ENCODE data around the gene ZNF541. TPM values are rescaled to one million over a fixed set of nuclear protein-coding genes. Genes with fewer than 3 reads are reported as not detected.
A peak's percentile ranks its signal among the peaks of the same experiment; 100 is the strongest.

The ZNF541 gene
- total and polyA plus RNA-seq, 2 donors = 0.14 to 0.39 TPM

- Histone ChIP-seq H3K36me3 (ENCODE audit: control insufficient read depth in 2 of 2, insufficient read depth in 2 of 2, low read length in 1 of 2) (no peaks in the 10 kb centered on the region), H3K27ac (ENCODE audit: low read depth in 1 of 2, low read length in 1 of 2) (no peak overlapping the region), H3K27me3 (ENCODE audit: control insufficient read depth in 2 of 2, insufficient read depth in 1 of 2, low read length in 1 of 2) (peaks cover 13 to 36% of the 10 kb centered on the region in 2 donors), H3K9me3 (ENCODE audit: control insufficient read depth in 2 of 2, insufficient read depth in 1 of 2, low read length in 1 of 2) (no peaks in the 10 kb centered on the region), H3K4me3 (ENCODE audit: low read length in 2 of 2) (no peak overlapping the region), H3K4me1 (ENCODE audit: control insufficient read depth in 2 of 2, insufficient read depth in 2 of 2, low read length in 2 of 2) (no peaks in the 10 kb centered on the region)
- no peak for DNase-seq (ENCODE audit: low read depth in 6 of 9, low spot score in 9 of 9)
- WGBS = 96% methylated on average over 4 of the region's 4 CpGs
Observed at GRCh38 chr19:47550129-47550528, 22.8 kb downstream of the ZNF541 start.

GRCh38 chr19:47549261-47549862, 23.6 kb downstream of the ZNF541 start:
- no peaks in the 10 kb centered on the region for H3K9me3 ChIP-seq (ENCODE audit: control insufficient read depth in 2 of 2, insufficient read depth in 1 of 2, low read length in 1 of 2)
- DNase-seq (ENCODE audit: low read depth in 6 of 9, low spot score in 9 of 9) = no peak
- H3K27ac ChIP-seq (ENCODE audit: low read depth in 1 of 2, low read length in 1 of 2) = no peak overlapping the region
- peaks cover 21 to 44% of the 10 kb centered on the region in 2 donors for H3K27me3 ChIP-seq (ENCODE audit: control insufficient read depth in 2 of 2, insufficient read depth in 1 of 2, low read length in 1 of 2)
- no peaks in the 10 kb centered on the region for H3K36me3 ChIP-seq (ENCODE audit: control insufficient read depth in 2 of 2, insufficient read depth in 2 of 2, low read length in 1 of 2)
- 85% methylated on average over 13 of the region's 13 CpGs for WGBS
- H3K4me1 ChIP-seq (ENCODE audit: control insufficient read depth in 2 of 2, insufficient read depth in 2 of 2, low read length in 2 of 2) = no peaks in the 10 kb centered on the region
- no peak overlapping the region for H3K4me3 ChIP-seq (ENCODE audit: low read length in 2 of 2)

DNA sequence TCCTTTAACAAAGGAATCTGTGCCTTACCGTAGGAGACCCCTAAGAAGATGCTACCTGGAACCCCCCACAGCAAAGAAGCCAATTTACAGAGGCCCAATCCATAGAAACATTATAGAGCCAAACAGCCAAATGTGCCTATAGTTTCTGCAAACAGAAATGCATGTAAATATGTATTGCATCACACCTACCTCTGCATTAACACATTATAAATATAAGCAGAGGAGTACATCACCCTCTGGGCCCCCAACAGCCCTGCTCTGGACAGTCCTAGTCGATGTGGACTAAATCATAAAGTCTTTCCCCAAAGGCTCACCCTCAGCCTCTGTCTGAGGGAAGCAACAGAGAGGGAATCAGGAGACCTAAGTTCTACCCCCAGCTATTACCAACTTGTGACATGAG, 25.7 kb downstream of the ZNF541 start:
- 87% methylated on average over 2 of the region's 2 CpGs for WGBS
- Histone ChIP-seq H3K9me3 (ENCODE audit: control insufficient read depth in 2 of 2, insufficient read depth in 1 of 2, low read length in 1 of 2) (no peaks in the 10 kb centered on the region), H3K27me3 (ENCODE audit: control insufficient read depth in 2 of 2, insufficient read depth in 1 of 2, low read length in 1 of 2) (peaks cover 26 to 59% of the 10 kb centered on the region in 2 donors), H3K4me1 (ENCODE audit: control insufficient read depth in 2 of 2, insufficient read depth in 2 of 2, low read length in 2 of 2) (no peaks in the 10 kb centered on the region), H3K27ac (ENCODE audit: low read depth in 1 of 2, low read length in 1 of 2) (no peak overlapping the region), H3K36me3 (ENCODE audit: control insufficient read depth in 2 of 2, insufficient read depth in 2 of 2, low read length in 1 of 2) (no peaks in the 10 kb centered on the region), H3K4me3 (ENCODE audit: low read length in 2 of 2) (no peak overlapping the region)
- DNase-seq (ENCODE audit: low read depth in 6 of 9, low spot score in 9 of 9) = no peak

DNA sequence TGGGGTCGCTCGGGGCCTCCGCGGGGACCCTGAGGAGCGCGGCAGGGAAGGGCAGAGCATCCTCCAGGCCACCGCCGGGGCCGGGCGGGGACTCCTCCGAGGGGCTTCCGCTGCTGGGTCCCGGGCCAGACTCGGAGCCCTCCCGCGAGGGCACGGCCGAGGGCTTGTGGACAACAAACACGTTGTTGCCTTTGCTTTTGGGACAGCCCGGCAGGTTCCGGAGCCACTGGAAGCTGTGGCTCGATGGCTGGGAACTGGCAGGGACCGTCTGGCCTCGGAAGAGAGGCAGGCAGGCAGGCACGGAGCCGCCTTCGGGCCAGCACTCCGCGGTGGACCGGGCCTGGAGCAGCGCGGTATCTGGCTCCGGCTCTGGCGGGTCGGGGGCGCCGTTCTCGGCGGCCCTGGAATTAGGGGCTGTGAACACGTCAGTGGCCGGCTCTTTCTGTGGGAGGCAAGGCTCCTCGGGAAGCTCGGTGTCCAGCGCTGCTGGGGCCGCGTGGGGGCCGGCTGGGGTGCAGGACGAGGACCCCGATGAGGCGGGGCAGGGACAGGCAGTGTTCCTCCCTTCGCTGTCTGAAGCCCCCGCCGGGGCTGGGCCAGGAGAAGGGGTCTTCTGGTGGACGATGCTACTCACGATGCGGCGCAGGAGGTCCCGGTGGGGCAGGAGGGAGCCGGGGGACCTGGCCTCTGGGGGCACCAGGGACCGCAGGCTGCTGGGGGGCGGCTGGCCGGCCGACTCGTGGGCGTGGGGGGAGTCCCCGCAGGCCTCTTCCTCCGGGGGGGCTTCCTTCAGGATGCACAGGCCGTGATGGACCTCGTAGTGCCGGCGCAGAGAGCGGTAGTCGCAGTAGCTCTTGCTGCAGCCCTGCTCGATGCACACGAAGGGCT, 27.6 kb downstream of the ZNF541 start:
- Histone ChIP-seq H3K36me3 (ENCODE audit: control insufficient read depth in 2 of 2, insufficient read depth in 2 of 2, low read length in 1 of 2) (no peaks in the 10 kb centered on the region), H3K4me3 (ENCODE audit: low read length in 2 of 2) (no peak overlapping the region), H3K4me1 (ENCODE audit: control insufficient read depth in 2 of 2, insufficient read depth in 2 of 2, low read length in 2 of 2) (no peaks in the 10 kb centered on the region), H3K9me3 (ENCODE audit: control insufficient read depth in 2 of 2, insufficient read depth in 1 of 2, low read length in 1 of 2) (no peaks in the 10 kb centered on the region), H3K27ac (ENCODE audit: low read depth in 1 of 2, low read length in 1 of 2) (no peak overlapping the region), H3K27me3 (ENCODE audit: control insufficient read depth in 2 of 2, insufficient read depth in 1 of 2, low read length in 1 of 2) (peaks cover 26 to 62% of the 10 kb centered on the region in 2 donors)
- 31% methylated on average over 75 of the region's 75 CpGs for WGBS
- no peak for DNase-seq (ENCODE audit: low read depth in 6 of 9, low spot score in 9 of 9)

DNA sequence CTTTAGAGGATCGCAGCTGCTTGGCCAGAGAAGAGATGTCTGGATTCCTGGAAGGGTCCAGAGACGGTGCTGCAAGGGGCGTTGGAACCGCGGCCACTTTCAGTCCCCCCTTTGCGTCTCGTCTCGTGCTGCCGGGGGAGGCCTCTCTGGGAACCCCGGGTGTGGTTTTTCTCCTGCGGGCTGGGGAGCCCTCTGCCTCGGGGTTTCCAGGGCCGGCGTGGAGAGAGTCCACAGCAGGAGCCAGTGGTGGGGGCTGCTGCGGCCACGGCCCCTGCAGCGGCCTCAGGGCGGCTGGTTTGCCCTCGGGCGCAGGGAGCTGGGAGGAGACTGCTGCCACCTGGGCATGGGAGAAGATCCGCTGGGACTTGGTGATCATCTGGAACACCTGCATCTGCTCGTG, 28.5 kb downstream of the ZNF541 start:
- H3K27me3 ChIP-seq (ENCODE audit: control insufficient read depth in 2 of 2, insufficient read depth in 1 of 2, low read length in 1 of 2) = peaks cover 26 to 66% of the 10 kb centered on the region in 2 donors
- no peak overlapping the region for H3K4me3 ChIP-seq (ENCODE audit: low read length in 2 of 2)
- H3K27ac ChIP-seq (ENCODE audit: low read depth in 1 of 2, low read length in 1 of 2) = no peak overlapping the region
- no peaks in the 10 kb centered on the region for H3K4me1 ChIP-seq (ENCODE audit: control insufficient read depth in 2 of 2, insufficient read depth in 2 of 2, low read length in 2 of 2)
- DNase-seq (ENCODE audit: low read depth in 6 of 9, low spot score in 9 of 9) = no peak
- WGBS = 92% methylated on average over 22 of the region's 22 CpGs
- H3K9me3 ChIP-seq (ENCODE audit: control insufficient read depth in 2 of 2, insufficient read depth in 1 of 2, low read length in 1 of 2) = no peaks in the 10 kb centered on the region
- no peaks in the 10 kb centered on the region for H3K36me3 ChIP-seq (ENCODE audit: control insufficient read depth in 2 of 2, insufficient read depth in 2 of 2, low read length in 1 of 2)

DNA sequence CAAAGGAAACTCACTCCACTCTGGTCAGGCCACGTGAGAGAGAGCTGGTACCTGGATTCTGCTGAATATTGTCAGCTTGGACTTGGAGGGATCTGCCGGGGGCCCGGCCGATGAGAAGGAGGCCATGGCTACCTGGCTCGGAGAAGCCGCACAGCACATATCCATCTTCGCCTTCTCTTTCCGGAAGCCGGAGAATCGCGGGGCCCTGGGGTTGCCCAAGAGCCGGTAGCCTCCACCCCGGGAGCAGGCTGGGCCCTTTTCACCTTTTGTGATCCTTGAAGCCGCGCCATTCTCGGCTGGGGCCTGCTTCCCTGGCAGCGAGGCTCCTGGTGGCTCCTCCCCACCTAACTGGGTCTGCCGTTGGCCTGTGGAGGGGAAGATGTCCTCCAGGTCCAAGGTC, 28.9 kb downstream of the ZNF541 start:
- DNase-seq (ENCODE audit: low read depth in 6 of 9, low spot score in 9 of 9) = no peak
- peaks cover 26 to 63% of the 10 kb centered on the region in 2 donors for H3K27me3 ChIP-seq (ENCODE audit: control insufficient read depth in 2 of 2, insufficient read depth in 1 of 2, low read length in 1 of 2)
- no peak overlapping the region for H3K27ac ChIP-seq (ENCODE audit: low read depth in 1 of 2, low read length in 1 of 2)
- 96% methylated on average over 18 of the region's 18 CpGs for WGBS
- H3K9me3 ChIP-seq (ENCODE audit: control insufficient read depth in 2 of 2, insufficient read depth in 1 of 2, low read length in 1 of 2) = no peaks in the 10 kb centered on the region
- H3K36me3 ChIP-seq (ENCODE audit: control insufficient read depth in 2 of 2, insufficient read depth in 2 of 2, low read length in 1 of 2) = no peaks in the 10 kb centered on the region
- H3K4me3 ChIP-seq (ENCODE audit: low read length in 2 of 2) = no peak overlapping the region
- H3K4me1 ChIP-seq (ENCODE audit: control insufficient read depth in 2 of 2, insufficient read depth in 2 of 2, low read length in 2 of 2) = no peaks in the 10 kb centered on the region

DNA sequence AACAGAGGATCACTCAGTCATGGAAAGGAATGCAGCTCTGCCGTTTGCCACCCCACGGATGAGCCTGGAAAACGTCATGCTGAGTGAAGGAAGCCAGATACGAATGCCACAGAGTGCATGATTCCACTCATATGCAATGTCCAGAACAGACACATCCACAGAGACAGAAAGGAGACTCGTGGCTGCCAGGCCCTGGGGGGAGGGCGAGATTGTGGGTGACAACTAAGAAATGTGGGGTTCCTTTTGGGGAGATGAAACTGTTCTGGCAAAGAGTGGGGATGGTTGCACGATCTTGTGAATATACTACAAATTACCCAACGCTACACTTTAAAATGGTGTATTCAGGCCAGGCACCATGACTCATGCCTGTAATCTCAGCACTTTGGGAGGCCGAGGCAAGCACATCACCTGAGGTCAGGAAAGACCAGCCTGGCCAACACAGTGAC, 30.9 kb downstream of the ZNF541 start:
- Histone ChIP-seq H3K27me3 (ENCODE audit: control insufficient read depth in 2 of 2, insufficient read depth in 1 of 2, low read length in 1 of 2) (peaks cover 22 to 63% of the 10 kb centered on the region in 2 donors), H3K27ac (ENCODE audit: low read depth in 1 of 2, low read length in 1 of 2) (no peak overlapping the region), H3K4me3 (ENCODE audit: low read length in 2 of 2) (no peak overlapping the region), H3K9me3 (ENCODE audit: control insufficient read depth in 2 of 2, insufficient read depth in 1 of 2, low read length in 1 of 2) (no peaks in the 10 kb centered on the region), H3K36me3 (ENCODE audit: control insufficient read depth in 2 of 2, insufficient read depth in 2 of 2, low read length in 1 of 2) (no peaks in the 10 kb centered on the region), H3K4me1 (ENCODE audit: control insufficient read depth in 2 of 2, insufficient read depth in 2 of 2, low read length in 2 of 2) (no peaks in the 10 kb centered on the region)
- no peak for DNase-seq (ENCODE audit: low read depth in 6 of 9, low spot score in 9 of 9)
- 95% methylated on average over 9 of the region's 9 CpGs for WGBS

DNA sequence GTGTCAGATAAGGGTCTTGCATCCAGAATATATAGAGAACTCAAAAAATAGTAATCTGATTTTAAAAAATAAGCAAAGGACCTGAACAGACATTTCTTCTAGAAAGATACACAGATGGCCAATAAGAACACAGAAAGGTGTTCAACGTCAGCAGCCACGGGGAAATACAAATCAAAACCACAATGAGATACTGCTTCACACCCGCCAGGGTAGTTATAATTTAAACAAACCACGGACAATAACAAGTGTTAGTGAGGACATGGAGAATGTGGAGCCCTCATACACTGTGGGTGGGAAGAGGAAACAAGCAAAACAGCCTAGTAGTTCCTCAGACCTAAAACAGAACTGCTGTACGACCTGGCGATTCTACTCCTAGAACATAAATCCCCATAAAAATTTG, 31.4 kb downstream of the ZNF541 start:
- Histone ChIP-seq H3K27ac (ENCODE audit: low read depth in 1 of 2, low read length in 1 of 2) (no peak overlapping the region), H3K27me3 (ENCODE audit: control insufficient read depth in 2 of 2, insufficient read depth in 1 of 2, low read length in 1 of 2) (peaks cover 22 to 58% of the 10 kb centered on the region in 2 donors), H3K36me3 (ENCODE audit: control insufficient read depth in 2 of 2, insufficient read depth in 2 of 2, low read length in 1 of 2) (no peaks in the 10 kb centered on the region), H3K4me3 (ENCODE audit: low read length in 2 of 2) (no peak overlapping the region), H3K4me1 (ENCODE audit: control insufficient read depth in 2 of 2, insufficient read depth in 2 of 2, low read length in 2 of 2) (no peaks in the 10 kb centered on the region), H3K9me3 (ENCODE audit: control insufficient read depth in 2 of 2, insufficient read depth in 1 of 2, low read length in 1 of 2) (no peaks in the 10 kb centered on the region)
- WGBS = 19% methylated on average over 6 of the region's 6 CpGs
- DNase-seq (ENCODE audit: low read depth in 6 of 9, low spot score in 9 of 9) = peak in 1 of 9 donors; percentile 23

DNA sequence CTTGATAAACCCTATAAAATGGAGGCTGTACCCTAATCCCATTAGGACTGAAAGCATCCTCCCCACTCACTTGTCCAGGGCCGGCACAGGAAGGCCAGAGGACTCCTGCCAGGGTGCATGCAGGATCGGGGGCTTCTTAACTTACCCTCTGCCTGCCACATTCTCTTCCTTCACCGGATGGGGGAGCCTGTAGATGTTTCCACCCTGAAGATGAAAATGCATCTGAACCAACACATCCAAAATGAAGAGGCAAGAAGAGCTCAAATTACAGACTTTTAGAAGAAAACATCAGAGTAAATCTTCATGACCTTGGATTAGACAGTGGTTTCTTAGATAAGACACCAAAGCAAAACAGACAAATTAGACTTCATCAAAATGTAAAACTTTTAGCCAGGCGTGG, 32.2 kb downstream of the ZNF541 start:
- Histone ChIP-seq H3K4me1 (ENCODE audit: control insufficient read depth in 2 of 2, insufficient read depth in 2 of 2, low read length in 2 of 2) (no peaks in the 10 kb centered on the region), H3K27me3 (ENCODE audit: control insufficient read depth in 2 of 2, insufficient read depth in 1 of 2, low read length in 1 of 2) (peaks cover 20 to 50% of the 10 kb centered on the region in 2 donors), H3K4me3 (ENCODE audit: low read length in 2 of 2) (no peak overlapping the region), H3K9me3 (ENCODE audit: control insufficient read depth in 2 of 2, insufficient read depth in 1 of 2, low read length in 1 of 2) (no peaks in the 10 kb centered on the region), H3K36me3 (ENCODE audit: control insufficient read depth in 2 of 2, insufficient read depth in 2 of 2, low read length in 1 of 2) (no peaks in the 10 kb centered on the region), H3K27ac (ENCODE audit: low read depth in 1 of 2, low read length in 1 of 2) (no peak overlapping the region)
- DNase-seq (ENCODE audit: low read depth in 6 of 9, low spot score in 9 of 9) = peak in 1 of 9 donors; percentile 37
- whole genome bisulfite sequencing = 82% methylated on average over 4 of the region's 4 CpGs

Measured in thymus (tissue), 11 donors.